Measurements from ENCODE around the gene ICAM1.
"Not testable (repeated sequence)": the region's sequence is repeated elsewhere in the genome, so short reads cannot be mapped to it uniquely, and the experiment has no call there.

Gene ICAM1

DNA sequence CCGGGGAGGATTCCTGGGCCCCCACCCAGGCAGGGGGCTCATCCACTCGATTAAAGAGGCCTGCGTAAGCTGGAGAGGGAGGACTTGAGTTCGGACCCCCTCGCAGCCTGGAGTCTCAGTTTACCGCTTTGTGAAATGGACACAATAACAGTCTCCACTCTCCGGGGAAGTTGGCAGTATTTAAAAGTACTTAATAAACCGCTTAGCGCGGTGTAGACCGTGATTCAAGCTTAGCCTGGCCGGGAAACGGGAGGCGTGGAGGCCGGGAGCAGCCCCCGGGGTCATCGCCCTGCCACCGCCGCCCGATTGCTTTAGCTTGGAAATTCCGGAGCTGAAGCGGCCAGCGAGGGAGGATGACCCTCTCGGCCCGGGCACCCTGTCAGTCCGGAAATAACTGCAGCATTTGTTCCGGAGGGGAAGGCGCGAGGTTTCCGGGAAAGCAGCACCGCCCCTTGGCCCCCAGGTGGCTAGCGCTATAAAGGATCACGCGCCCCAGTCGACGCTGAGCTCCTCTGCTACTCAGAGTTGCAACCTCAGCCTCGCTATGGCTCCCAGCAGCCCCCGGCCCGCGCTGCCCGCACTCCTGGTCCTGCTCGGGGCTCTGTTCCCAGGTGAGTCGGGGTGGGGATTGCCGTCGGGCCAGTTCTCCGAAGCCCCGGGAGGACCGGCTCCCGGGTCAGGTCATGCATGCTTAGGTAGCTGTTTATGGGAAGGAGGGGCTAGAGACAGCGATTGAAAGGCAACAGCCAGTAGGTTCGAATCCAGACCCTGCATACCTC, at the start of gene ICAM1:
TSS of gene ICAM1 (plus strand) at position 505 of the 779 bp plus-strand sequence. CDS start at position 545, 40 bp downstream.
- DNase-seq, result peak; percentile 4

DNA sequence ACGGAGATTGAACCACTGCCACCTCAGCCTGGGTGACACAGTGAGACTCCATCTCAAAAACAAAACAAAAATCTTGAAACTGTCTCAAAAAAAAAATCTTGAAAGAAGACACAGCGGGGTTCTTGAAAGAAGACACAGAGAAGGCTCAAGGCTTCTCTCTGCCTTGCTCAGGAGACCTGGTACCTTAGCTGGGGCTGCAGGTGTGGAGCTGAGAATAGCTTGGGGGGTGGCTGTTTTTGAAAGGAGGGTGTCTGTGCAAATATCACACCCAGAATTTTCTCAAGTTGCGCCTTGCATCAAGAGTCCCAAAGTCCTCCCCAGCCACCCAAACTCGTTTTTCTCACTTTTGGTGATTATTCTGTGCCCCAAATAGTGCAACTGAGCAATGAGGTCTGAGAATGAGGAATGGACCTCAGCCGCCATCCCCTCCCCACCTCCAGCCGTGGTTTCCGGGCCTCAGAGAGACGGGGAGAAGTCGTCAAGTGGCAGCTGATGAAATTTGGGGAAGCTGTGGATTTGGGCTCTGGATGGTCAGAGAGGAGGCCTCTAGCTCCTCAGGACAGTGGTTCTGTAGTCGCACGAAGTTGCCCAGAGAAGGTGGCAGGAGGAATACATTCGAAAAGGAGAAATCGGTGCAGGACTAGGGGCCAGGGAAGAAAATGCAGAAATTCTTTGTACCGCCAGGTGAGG, 48.6 kb upstream of the ICAM1 start:
- no peak for DNase-seq

DNA sequence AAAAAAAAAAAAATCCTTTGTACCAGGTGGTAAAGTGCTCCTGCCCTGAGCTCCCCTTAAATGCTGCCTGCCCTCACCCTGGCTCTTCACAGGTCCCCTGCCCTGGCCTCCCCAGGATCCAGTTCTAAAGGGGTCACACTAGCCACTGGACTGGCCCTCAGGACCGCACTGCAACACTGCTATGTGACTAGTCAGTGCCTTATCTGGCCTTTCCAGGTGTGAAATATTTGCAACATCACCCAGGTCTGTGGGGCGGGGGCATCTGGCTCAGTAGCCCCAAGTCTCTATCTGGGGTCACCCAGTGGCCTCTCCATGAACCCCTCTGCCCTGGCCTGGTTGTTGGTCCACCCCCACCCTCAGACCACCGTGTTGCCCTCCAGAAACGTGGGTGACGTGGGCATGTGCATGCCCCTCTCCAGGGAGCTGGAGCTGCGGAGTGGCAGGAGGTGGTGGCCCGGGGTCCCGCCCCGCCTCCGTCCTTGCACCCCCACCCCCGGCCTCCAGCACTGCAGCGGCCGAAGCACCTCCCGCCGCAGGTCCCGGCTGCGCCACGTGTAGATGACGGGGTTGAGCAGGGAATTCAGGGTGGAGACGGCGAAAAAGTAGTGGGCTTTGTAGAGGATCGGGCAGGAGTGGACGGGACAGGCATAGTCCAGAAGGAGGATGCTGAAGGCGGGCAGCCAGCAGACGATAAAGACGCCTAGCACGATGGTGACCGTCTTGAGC, 47.3 kb upstream of the ICAM1 start:
- DNase-seq, result no peak

GRCh38 chr19:10224337-10224736, 46.6 kb upstream of the ICAM1 start:
- DNase-seq, result no peak

GRCh38 chr19:10226021-10226375, 44.9 kb upstream of the ICAM1 start:
- no peak for DNase-seq

- DNase-seq, result no peak
Measured at GRCh38 chr19:10226376-10227025, 44.4 kb upstream of the ICAM1 start.

DNA sequence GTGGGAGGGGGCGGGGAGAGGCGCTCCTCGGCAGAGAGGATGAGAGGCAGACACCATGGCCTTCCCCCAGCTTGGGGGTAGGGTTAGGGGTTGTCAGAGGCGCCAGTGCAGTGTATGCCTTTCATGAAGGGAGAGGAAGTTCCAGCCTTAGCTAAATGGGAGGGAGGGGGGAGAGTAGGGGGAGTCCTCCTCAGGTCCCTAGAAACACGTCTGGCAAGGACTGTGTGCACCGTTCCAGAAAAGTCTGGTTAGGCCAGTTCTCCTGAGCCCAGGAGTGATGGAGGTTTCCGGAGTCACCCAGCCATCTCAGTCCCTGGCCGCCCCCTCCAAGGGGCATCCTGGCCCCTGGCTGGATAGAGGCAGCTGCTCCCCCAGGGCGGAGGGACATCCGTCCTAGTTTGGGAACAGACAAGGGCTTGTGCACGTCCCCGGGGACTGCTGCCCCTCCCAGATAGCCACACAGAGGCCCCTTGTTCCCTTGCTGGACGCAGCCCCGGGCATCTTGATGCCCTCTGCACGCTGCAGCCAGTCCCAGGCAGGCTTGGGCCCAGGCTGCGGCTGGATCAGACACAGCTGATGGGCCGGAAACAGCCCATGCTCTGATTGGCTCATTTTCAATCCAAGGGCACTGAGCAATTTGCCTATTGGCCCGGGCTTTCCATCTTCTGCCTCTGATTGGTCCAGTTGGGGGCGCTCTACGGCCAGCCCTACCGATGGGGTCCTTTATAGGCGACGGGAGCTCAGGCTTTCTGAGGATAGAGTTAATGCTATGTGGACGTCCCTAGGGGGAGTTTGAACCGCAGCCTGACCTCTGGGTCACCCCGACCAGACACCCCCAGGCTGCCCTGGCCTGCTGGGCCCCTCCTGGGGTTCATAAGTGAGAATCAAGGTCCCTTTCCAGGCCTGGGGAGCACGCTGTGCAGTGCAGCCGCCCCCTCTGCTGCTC, 43.6 kb upstream of the ICAM1 start:
- DNase-seq, result no peak

DNA sequence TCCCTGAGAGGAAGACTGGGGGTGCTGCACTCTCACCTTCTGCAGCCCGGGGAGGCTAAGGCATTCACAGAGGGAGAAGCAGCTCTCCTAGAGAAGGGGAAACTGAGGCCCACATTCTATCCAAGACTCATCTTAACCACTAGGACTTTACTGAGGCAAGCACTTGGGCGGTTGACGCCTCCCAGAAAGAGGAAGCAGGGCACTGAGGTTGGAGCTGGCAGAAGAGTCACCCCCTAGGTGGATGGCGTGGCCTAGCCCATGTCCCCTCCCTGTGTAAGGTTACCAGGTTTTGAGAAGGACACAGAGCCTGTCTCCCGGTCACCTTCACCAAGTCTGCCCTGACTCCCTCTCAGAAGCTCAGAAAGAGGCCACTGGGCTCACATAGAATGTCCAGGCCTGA, 42.5 kb upstream of the ICAM1 start:
- DNase-seq, result no peak

- DNase-seq, result no peak
Measured at GRCh38 chr19:10228920-10229319, 42.0 kb upstream of the ICAM1 start.

- no peak for DNase-seq
Measured at GRCh38 chr19:10230173-10230860, 40.6 kb upstream of the ICAM1 start.

DNA sequence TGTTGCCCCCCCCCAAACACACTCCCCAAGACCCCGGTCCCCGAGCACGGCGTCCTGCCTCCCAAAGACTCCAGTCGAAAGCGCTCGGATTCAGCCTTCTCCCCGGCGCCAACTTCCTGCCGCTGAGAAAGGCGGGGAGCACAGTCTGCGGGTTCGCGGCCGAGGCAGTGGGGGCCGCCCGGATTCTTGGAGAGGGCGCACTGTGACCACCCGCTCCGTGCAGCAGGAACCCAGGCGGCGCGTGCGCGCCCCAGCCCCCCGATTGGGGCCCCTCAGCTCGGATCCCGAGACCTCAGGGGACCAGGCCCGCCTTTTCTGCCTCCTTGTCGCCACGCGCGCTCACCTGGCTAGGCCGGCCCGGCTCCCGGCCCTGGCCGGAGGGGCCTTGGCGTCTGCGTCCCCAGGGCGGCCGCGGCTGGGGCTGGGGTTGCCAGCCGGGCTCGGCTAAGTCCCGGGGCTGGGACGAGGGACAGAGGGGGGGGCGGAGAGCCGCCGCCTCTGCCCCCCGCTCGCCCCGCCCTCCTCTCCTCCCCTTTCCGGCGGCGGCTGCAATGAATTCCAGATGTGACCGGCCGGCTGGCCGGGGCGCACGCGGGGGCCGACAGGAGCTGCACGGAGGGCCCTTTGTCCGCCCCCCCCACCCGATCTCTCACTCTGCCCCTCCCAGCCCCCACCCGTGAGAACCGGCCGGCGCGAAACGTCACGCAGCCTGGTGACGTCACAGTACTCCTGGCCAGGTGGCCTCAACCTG, 39.9 kb upstream of the ICAM1 start, which contains the start of gene S1PR2:
TSS of gene S1PR2 (minus strand) at position 471 of the 751 bp plus-strand sequence. CDS start 6,426 bp downstream, outside the sequence.
- DNase-seq, result peak; percentile 56

DNA sequence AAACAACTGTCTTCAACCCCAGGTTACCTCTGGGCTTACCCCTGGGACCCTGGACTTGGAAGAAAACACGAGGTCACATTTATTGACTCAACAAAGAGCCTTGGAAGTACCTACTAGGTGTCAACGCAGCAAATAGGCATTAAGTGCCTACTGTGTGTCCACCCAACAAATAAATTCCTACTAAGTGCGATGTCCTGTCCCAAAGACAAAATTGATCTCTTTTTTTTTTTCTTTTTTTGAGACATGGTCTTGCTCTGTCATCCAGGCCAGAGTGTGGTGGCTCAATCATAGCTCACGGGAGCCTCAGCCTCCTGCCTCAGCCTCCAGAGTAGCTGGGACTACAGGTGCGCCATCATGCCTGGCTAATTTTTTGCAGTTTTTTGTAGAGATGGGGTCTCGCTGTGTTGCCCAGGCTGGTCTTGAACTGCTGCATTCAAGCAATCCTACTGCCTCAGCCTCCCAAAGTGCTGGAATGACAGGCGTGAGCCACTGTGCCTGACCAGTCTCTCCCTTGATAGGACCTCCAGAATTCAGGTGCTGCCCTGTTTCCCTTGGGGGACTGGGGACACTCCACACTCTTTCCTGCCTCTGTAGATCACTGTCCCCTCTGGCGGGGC, 39.2 kb upstream of the ICAM1 start:
- DNase-seq, result no peak

DNA sequence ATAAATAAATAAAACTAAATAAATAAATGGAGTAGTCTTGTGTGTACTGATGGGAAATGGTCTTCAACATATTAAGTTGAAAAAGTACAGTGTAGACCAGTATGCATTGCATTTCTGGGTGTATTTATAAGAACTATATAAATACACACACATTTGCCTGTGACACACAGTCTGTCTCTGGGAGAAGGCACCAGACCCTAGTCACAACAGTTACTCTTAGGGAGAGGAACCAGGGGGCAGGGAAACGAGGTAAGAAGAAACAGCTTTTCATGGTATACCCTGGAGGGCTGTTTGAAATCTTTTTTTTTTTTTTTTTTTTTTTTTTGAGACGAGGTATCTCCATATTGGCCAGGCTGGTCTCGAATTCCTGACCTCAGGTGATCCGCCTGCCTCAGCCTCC, 37.0 kb upstream of the ICAM1 start:
- DNase-seq, result no peak

GRCh38 chr19:10235003-10235402, 35.9 kb upstream of the ICAM1 start:
- no peak for DNase-seq

GRCh38 chr19:10235409-10235808, 35.5 kb upstream of the ICAM1 start:
- DNase-seq, result not testable (repeated sequence)

DNA sequence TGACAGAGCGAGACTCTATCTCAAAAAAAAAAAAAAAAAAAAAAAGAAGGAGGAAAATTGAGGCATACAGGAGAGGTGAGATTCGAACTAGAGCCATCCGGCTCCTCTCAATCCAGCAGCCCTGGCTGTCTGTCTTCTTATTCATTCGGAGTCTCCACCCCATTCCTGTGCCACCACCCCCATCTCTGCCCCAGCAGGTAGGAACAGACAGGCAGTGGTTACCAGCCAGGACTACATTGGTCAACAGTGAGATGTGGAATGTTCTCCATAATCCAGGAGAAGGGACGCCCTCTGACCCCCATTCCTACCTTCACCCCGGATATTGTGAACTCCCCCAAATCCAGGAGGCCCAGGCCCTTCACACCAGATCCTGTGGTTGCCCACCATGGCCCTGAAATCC, 33.2 kb upstream of the ICAM1 start:
- no peak for DNase-seq

DNA sequence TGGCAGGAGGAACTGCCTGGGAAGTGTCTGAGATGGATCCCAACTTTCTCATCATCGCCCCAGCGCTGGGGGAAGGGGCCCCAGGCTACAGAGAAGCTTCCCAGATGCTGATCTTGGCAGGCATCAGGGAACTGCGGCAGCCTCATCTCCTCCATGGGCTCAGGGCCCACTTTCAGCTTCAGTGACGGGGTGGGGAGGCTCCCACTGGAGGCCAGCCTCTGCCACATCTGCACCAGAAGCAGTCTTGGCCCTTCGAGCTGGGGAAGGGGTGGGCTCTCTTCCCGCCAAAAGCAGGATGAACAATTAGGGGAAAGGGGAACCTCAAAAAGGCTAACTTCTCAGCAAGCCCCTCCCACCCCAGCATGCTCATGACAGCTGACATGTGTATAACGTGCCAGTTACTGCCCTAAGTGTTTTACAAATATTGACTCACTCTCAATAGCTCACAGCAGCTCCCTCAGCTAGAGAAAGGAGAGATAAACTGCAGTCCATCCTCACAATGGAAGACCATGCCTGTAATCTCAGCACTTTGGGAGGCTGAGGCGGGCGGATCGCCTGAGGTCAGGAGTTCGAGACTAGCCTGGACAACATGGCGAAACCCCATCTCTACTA, 32.6 kb upstream of the ICAM1 start:
- DNase-seq, result no peak

DNA sequence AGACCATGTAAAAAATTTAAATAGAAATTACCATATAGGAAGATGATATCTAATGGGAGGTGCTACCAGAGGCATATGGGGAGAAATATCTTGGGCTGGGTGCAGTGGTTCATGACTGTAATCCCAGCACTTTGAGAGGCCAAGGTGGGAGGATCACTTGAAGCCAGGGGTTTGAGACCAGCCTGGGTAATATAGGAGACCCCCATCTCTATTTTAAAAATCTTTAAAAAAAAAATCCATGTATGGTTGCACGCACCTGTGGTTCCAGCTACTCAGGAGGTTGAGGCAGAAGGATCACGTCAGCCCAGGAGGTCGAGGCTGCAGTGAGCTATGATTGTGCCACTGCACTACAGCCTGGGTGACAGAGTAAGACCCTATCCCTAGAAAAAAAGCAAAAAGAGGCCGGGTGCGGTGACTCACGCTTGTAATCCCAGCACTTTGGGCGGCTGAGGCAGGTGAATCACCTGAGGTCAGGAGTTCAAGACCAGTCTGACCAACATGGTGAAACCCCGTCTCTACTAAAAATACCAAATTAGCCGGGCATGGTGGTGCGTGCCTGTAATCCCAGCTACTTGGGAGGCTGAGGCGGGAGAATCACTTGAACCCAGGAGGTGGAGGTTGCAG, 29.0 kb upstream of the ICAM1 start:
- DNase-seq, result not testable (repeated sequence)

DNA sequence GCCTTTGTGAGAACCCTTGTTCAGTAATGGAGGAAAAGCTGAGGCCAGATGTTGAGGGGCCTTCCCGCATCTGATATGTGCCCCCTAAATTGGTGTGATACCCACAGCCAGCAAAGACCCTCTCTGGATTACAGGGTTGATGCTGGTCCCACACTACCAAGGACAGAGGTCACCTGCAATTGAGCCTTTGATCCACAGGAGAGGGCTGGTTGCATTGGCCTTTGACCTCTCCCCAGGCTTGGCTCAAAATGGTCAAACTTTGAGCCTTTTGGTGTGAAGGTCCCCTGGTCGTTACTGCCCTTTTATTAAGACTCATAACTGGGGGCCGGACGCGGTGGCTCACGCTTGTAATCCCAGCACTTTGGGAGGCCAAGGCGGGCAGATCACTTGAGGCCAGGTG, 27.3 kb upstream of the ICAM1 start:
- no peak for DNase-seq

Measured in NCI-H2171 (cell line).